H1 (cell line): ENCODE data around the gene TIMM10.

Experiments
- CTCF ChIP-seq, 3 experiments: IDR thresholded peaks; 1 replicate in 2 of 3; 2 replicates in 1 of 3; pipeline versions ENCODE4 v1.5.1 to v1.6.1; 2011; ENCODE audit warnings: low read length in 3 of 3, mild to moderate bottlenecking in 3 of 3, inconsistent platforms in 2 of 3, low read depth in 1 of 3, moderate library complexity in 1 of 3; ENCODE audit not compliant: insufficient read depth in 1 of 3; ENCODE audit errors: control extremely low read depth in 1 of 3
- MAFK ChIP-seq: IDR thresholded peaks from 2 replicates; pipeline ENCODE4 v1.6.1; 2012; ENCODE audit warnings: low read depth, mild to moderate bottlenecking, improper control_type of control experiment, low read length
- POLR2A ChIP-seq, 2 experiments: IDR thresholded peaks; 1 replicate in 1 of 2; 2 replicates in 1 of 2; pipeline ENCODE4 v1.6.1; 2011; ENCODE audit warnings: low read depth in 2 of 2, low read length in 2 of 2, mild to moderate bottlenecking in 2 of 2; ENCODE audit errors: control extremely low read depth in 1 of 2
- RBBP5 ChIP-seq: IDR thresholded peaks from 2 replicates; pipeline ENCODE4 v1.7.1; 2012; ENCODE audit warnings: low read depth, mild to moderate bottlenecking, inconsistent platforms, low read length, moderate library complexity, borderline replicate concordance
- SP2 ChIP-seq: IDR thresholded peaks from 2 replicates; pipeline ENCODE4 v1.6.1; 2012; ENCODE audit warnings: mild to moderate bottlenecking, low read length, inconsistent platforms
- TBP ChIP-seq: IDR thresholded peaks from 2 replicates; pipeline ENCODE4 v1.6.1; 2011; ENCODE audit warnings: low read depth, low read length, improper control_type of control experiment
- TF ChIP-seq, protein P1 (sequence below): IDR thresholded peaks from 2 replicates; pipeline ENCODE4 v1.6.1; 2012; ENCODE audit warnings: inconsistent platforms
- TF ChIP-seq, protein P2 (sequence below): IDR thresholded peaks from 2 replicates; pipeline ENCODE4 v1.6.1; 2012; ENCODE audit warnings: inconsistent platforms

GRCh38 chr11:57504511-57504910, 26.0 kb downstream of the TIMM10 start:
- TF ChIP-seq CTCF (IDR thresholded peaks at IDR 0.05; ENCODE audit: control extremely low read depth in 1 of 3, insufficient read depth in 1 of 3, low read depth in 1 of 3, low read length in 3 of 3) (no peak), RBBP5 (no peak), POLR2A (IDR thresholded peaks at IDR 0.05; ENCODE audit: control extremely low read depth in 1 of 2, low read depth in 2 of 2, low read length in 2 of 2) (no peak), TBP (no peak), MAFK (no peak), SP2 (no peak)
- TF ChIP-seq, protein P1, sequence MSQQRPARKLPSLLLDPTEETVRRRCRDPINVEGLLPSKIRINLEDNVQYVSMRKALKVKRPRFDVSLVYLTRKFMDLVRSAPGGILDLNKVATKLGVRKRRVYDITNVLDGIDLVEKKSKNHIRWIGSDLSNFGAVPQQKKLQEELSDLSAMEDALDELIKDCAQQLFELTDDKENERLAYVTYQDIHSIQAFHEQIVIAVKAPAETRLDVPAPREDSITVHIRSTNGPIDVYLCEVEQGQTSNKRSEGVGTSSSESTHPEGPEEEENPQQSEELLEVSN, result no peak
- TF ChIP-seq, protein P2, sequence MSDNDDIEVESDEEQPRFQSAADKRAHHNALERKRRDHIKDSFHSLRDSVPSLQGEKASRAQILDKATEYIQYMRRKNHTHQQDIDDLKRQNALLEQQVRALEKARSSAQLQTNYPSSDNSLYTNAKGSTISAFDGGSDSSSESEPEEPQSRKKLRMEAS, result no peak
